HepG2 (cell line): ENCODE results near the gene KRTAP1-3. TPM values are rescaled to one million over a fixed set of nuclear protein-coding genes. Genes with fewer than 3 reads are reported as not detected.
A peak's percentile ranks its signal among the peaks of the same experiment; 100 is the strongest.

ENCODE experiments used
- ARID3A ChIP-seq: IDR thresholded peaks from 2 replicates; pipeline ENCODE4 v1.6.1; 2012; ENCODE audit warnings: low read depth, low read length, improper control_type of control experiment
- BCL6 ChIP-seq: IDR thresholded peaks from 2 replicates; pipeline ENCODE4 v1.6.1; 2016; ENCODE audit warnings: missing genetic modification reagents, missing compliant biosample characterization
- CEBPG ChIP-seq: IDR thresholded peaks from 2 replicates; pipeline ENCODE4 v1.6.1; 2016
- FOXA3 ChIP-seq: IDR thresholded peaks from 2 replicates; pipeline ENCODE4 v1.6.1; 2016; ENCODE audit warnings: missing genetic modification reagents, missing compliant biosample characterization
- HNF1A ChIP-seq, 2 experiments: sonication (generic) in 1 of 2; formaldehyde crosslinking in 1 of 2; IDR thresholded peaks; 2 replicates each; pipeline versions ENCODE4 v1.4.0 to v1.6.1; 2016 to 2020; ENCODE audit warnings: borderline replicate concordance in 1 of 2, low read depth in 1 of 2, mild to moderate bottlenecking in 1 of 2, missing genetic modification reagents in 1 of 2
- HNF4A ChIP-seq: sonication (generic); formaldehyde crosslinking; IDR thresholded peaks from 2 replicates; pipeline ENCODE4 v1.4.0; 2020; ENCODE audit warnings: missing genetic modification reagents
- HOMEZ ChIP-seq: IDR thresholded peaks from 2 replicates; pipeline ENCODE4 v1.6.1; 2016; ENCODE audit warnings: low read depth
- KLF11 ChIP-seq: IDR thresholded peaks from 2 replicates; pipeline ENCODE4 v1.6.1; 2016; ENCODE audit warnings: missing compliant biosample characterization
- NFYB ChIP-seq: sonication (generic); formaldehyde crosslinking; IDR thresholded peaks from 2 replicates; pipeline ENCODE4 v1.4.0; 2020; ENCODE audit warnings: missing genetic modification reagents
- PPARG ChIP-seq: conservative IDR thresholded peaks from 2 replicates; pipeline ENCODE4 v1.6.1; 2016; ENCODE audit warnings: missing biosample characterization, missing genetic modification reagents
- TEAD3 ChIP-seq: optimal IDR thresholded peaks from 2 replicates; pipeline ENCODE3; 2016; ENCODE audit warnings: borderline replicate concordance
- THRA ChIP-seq: sonication (generic); formaldehyde crosslinking; IDR thresholded peaks from 2 replicates; pipeline ENCODE4 v1.4.0; 2020; ENCODE audit warnings: missing genetic modification reagents, borderline replicate concordance
- ZNF552 ChIP-seq: sonication (generic); formaldehyde crosslinking; IDR thresholded peaks from 2 replicates; pipeline ENCODE4 v1.9.0; 2022; ENCODE audit warnings: missing genetic modification reagents, mild to moderate bottlenecking, borderline replicate concordance
- ZNF589 ChIP-seq: sonication (generic); formaldehyde crosslinking; conservative IDR thresholded peaks from 2 replicates; pipeline ENCODE4 v1.8.0; 2022; ENCODE audit warnings: mild to moderate bottlenecking, moderate library complexity, missing genetic modification reagents
- polyA plus RNA-seq, 8 experiments: library from polyadenylated mRNA; depleted of rRNA in 3 of 8; stranded (reverse) in 7 of 8; unstranded in 1 of 8; fragments of >200 nt; fragmentation: Illumina TruSeq in 4 of 8; extraction: Trizol in 4 of 8; gene quantifications; 2 replicates each; pipeline versions ENCODE4 v1.2.1 to v1.2.3, GENCODE V29; 2011 to 2016; ENCODE audit warnings: low read depth in 4 of 8, missing spikeins in 1 of 8, mixed read lengths in 1 of 8; ENCODE audit not compliant: insufficient read depth in 1 of 8
- total RNA-seq, 5 experiments: library from RNA; depleted of rRNA; stranded (reverse); fragments of >200 nt; fragmentation: Illumina TruSeq; extraction: Trizol; gene quantifications; 2 replicates each; pipeline ENCODE4 v1.2.3, GENCODE V29; 2016; ENCODE audit warnings: low read depth in 1 of 5
- TF ChIP-seq, protein P1 (sequence below): sonication (generic); formaldehyde crosslinking; IDR thresholded peaks from 2 replicates; pipeline ENCODE4 v1.9.0; 2021; ENCODE audit warnings: missing genetic modification reagents, borderline replicate concordance

The KRTAP1-3 gene
- total and polyA plus RNA-seq, 2 of the 13 experiments (the other 11 are each of a cell fraction or from before 2014, with no cell fraction given) = not detected

- TF ChIP-seq HOMEZ (CRISPR knock-in tag) (peak; percentile 34; the same call in 1 of the 2 replicates), PPARG (CRISPR knock-in tag) (0 out of 2 replicates have a peak, but pooled peaks have one; percentile 12), HNF4A (peak; percentile 28; the same call in 1 of the 2 replicates), ZNF552 (CRISPR knock-in tag) (no peak), HNF1A (IDR thresholded peaks at IDR 0.05; ENCODE audit: low read depth) (no peak), HNF1A (CRISPR knock-in tag; IDR thresholded peaks at IDR 0.05; ENCODE audit: borderline replicate concordance) (peak; percentile 42; the same call in 1 of the 2 replicates), CEBPG (CRISPR knock-in tag) (0 out of 2 replicates have a peak, but pooled peaks have one; percentile 15), THRA (peak; percentile 80; the same call in 1 of the 2 replicates), NFYB (CRISPR knock-in tag) (no peak), ZNF589 (CRISPR knock-in tag) (no peak), ARID3A (peak; percentile 47; the same call in 1 of the 2 replicates), FOXA3 (CRISPR knock-in tag) (peak; percentile 31; the same call in 1 of the 2 replicates), KLF11 (CRISPR knock-in tag) (no peak), TEAD3 (CRISPR knock-in tag) (peak; percentile 72), BCL6 (peak; percentile 60)
- TF ChIP-seq, protein P1, sequence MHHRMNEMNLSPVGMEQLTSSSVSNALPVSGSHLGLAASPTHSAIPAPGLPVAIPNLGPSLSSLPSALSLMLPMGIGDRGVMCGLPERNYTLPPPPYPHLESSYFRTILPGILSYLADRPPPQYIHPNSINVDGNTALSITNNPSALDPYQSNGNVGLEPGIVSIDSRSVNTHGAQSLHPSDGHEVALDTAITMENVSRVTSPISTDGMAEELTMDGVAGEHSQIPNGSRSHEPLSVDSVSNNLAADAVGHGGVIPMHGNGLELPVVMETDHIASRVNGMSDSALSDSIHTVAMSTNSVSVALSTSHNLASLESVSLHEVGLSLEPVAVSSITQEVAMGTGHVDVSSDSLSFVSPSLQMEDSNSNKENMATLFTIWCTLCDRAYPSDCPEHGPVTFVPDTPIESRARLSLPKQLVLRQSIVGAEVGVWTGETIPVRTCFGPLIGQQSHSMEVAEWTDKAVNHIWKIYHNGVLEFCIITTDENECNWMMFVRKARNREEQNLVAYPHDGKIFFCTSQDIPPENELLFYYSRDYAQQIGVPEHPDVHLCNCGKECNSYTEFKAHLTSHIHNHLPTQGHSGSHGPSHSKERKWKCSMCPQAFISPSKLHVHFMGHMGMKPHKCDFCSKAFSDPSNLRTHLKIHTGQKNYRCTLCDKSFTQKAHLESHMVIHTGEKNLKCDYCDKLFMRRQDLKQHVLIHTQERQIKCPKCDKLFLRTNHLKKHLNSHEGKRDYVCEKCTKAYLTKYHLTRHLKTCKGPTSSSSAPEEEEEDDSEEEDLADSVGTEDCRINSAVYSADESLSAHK = no peak
Measured at GRCh38 chr17:41002814-41003213, 31.9 kb downstream of the KRTAP1-3 start (continued).
